Prostate gland (tissue), 2 donors: ENCODE results near the gene FUZ. TPM values are rescaled to one million over a fixed set of nuclear protein-coding genes. Genes with fewer than 3 reads are reported as not detected.

Source experiments
- DNase-seq: peaks from one replicate; pipeline ENCODE4 v3.0.0-alpha.2; 2019; ENCODE audit warnings: low spot score
- H3K27ac ChIP-seq, 2 donors: fragments of 200-600 bp; sonication (generic); 2 replicates each; pipeline ENCODE4 v1.5.1; 2017 to 2019
- H3K27me3 ChIP-seq: fragments of 200-600 bp; sonication (generic); replicated peaks from 2 replicates; pipeline ENCODE4 v1.5.1; 2019; ENCODE audit not compliant: insufficient read depth
- H3K36me3 ChIP-seq, 2 donors: fragments of 200-600 bp; sonication (generic); 1 replicate in 1 of 2; 2 replicates in 1 of 2; pipeline versions ENCODE4 v1.5.1 to v1.8.1; 2017 to 2019
- H3K4me1 ChIP-seq: fragments of 200-600 bp; sonication (generic); replicated peaks from 2 replicates; pipeline ENCODE4 v1.5.1; 2019
- H3K4me3 ChIP-seq, 2 donors: fragments of 200-600 bp; sonication (generic); 2 replicates each; pipeline ENCODE4 v1.5.1; 2017 to 2019
- H3K9me3 ChIP-seq: fragments of 200-600 bp; sonication (generic); 2 replicates; pipeline ENCODE4 v1.5.1; 2017
- CTCF ChIP-seq, 4 experiments: fragments of 200-600 bp in 2 of 4; fragments of 450-650 bp in 2 of 4; sonication (generic) in 2 of 4; IDR thresholded peaks; 1 replicate in 3 of 4; 2 replicates in 1 of 4; pipeline ENCODE4 v1.5.1; 2016 to 2019; ENCODE audit warnings: antibody characterized with exemption in 4 of 4, mild to moderate bottlenecking in 2 of 4, moderate library complexity in 2 of 4
- POLR2A ChIP-seq: fragments of 450-650 bp; IDR thresholded peaks from one replicate; pipeline ENCODE4 v1.6.1; 2016; ENCODE audit warnings: antibody characterized with exemption, mild to moderate bottlenecking
- POLR2AphosphoS5 ChIP-seq: sonication (generic); formaldehyde crosslinking; IDR thresholded peaks from one replicate; pipeline ENCODE4 v1.6.1; 2017; ENCODE audit warnings: antibody characterized with exemption
- WGBS: methylation state at CpG from one replicate; pipeline ENCODE4 v1.1.5; 2018; 5-methylcytosine and 5-hydroxymethylcytosine counted together
- intact Hi-C: fragments of 100-400 bp; cut with DNase I; formaldehyde crosslinking; loops from one replicate; pipeline ENCODE4 v1.14.2; 2022
- total RNA-seq, 2 donors: library from RNA; depleted of rRNA; stranded (reverse); fragments of >200 nt; gene quantifications; one replicate each; pipeline ENCODE4 v1.1.0, GENCODE V29; 2016

FUZ gene, protein sequence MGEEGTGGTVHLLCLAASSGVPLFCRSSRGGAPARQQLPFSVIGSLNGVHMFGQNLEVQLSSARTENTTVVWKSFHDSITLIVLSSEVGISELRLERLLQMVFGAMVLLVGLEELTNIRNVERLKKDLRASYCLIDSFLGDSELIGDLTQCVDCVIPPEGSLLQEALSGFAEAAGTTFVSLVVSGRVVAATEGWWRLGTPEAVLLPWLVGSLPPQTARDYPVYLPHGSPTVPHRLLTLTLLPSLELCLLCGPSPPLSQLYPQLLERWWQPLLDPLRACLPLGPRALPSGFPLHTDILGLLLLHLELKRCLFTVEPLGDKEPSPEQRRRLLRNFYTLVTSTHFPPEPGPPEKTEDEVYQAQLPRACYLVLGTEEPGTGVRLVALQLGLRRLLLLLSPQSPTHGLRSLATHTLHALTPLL
- total RNA-seq: 10 to 100 TPM; 39.2 to 45.4 TPM

- Histone ChIP-seq H3K27ac (peak within 1 kb of the TSS; percentile 82 to 87), H3K36me3 (no peaks in the 10 kb centered on the region), H3K9me3 (no peaks in the 10 kb centered on the region), H3K27me3 (no peaks in the 10 kb centered on the region), H3K4me1 (peaks cover 6% of the 10 kb centered on the region), H3K4me3 (peak within 1 kb of the TSS; percentile 48 to 56)
- intact Hi-C loops: no loop called here
- TF ChIP-seq POLR2A (no peak), POLR2AphosphoS5 (peak; percentile 95), CTCF (IDR thresholded peaks at IDR 0.05) (peak in 1 of 4 experiments; percentile 32)
- under 1% methylated on average over 45 of the region's 45 CpGs for WGBS
- DNase-seq: peak; percentile 96
These were observed at the start of gene FUZ for GRCh38 chr19:49812997-49813861. Gene FUZ (minus strand): TSS chr19:49813292. CDS start chr19:49813106, 186 bp downstream.

- intact Hi-C loops: no loop called here
- TF ChIP-seq POLR2A: no peak
- TF ChIP-seq POLR2AphosphoS5: no peak
- TF ChIP-seq CTCF (IDR thresholded peaks at IDR 0.05): no peak
- Histone ChIP-seq H3K36me3 (peaks cover 0 to 17% of the 10 kb centered on the region in 2 donors), H3K27ac (peak overlapping the region; percentile 81 to 93), H3K4me1 (peaks cover 13% of the 10 kb centered on the region), H3K9me3 (no peaks in the 10 kb centered on the region), H3K27me3 (no peaks in the 10 kb centered on the region), H3K4me3 (no peak overlapping the region)
- 76% methylated on average over 49 of the region's 49 CpGs for WGBS
- no peak for DNase-seq
These were observed 49.5 kb upstream of the FUZ start for GRCh38 chr19:49862391-49863253.

DNA sequence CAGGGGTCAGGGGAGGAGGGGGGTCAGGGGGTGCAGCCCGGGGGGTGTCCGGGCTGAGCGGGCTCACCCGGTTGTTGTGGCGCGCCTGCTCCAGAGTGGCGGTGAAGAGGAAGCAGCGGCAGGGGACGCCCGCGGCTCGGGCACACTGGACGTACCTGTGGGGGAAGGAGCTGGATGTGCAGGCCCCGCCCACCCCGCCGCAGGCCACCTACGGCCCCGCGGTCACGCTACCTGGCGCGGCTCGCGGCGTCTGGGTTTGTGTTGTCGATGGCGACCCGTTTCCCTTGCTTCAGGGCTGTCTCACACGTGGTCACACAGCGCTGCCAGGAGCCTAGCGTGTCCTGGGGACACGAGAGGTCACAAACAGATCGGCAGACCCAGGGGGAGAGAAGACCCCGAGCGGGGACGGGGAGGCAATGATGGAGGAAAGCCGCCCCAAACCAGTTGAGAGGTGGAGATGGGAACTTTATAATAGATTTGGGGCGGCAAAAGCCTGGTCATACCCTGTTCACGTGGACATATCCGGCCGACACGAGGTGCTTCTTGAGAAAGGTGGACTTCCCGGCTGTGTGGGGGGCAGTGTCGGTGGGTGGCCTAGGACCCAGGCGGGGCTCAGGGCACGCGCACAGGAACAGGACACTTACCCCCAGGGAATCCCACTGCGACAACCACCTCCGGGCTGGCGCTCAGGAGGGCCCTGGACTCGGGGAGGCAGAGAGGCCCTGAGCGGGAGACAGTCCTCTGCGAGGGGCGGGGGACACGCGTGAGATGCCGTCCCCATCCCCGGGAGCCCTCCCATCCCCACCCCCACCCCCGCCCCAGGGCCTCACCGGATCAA lies 48.7 kb upstream of the FUZ start:
- Histone ChIP-seq H3K4me3 (peak overlapping the region; percentile 8 to 16), H3K9me3 (no peaks in the 10 kb centered on the region), H3K27ac (peak overlapping the region; percentile 81 to 93), H3K36me3 (peaks cover 2 to 26% of the 10 kb centered on the region in 2 donors), H3K4me1 (peaks cover 13% of the 10 kb centered on the region), H3K27me3 (no peaks in the 10 kb centered on the region)
- 78% methylated on average over 44 of the region's 60 CpGs for WGBS
- intact Hi-C loops: no loop called here
- TF ChIP-seq POLR2AphosphoS5 (no peak), CTCF (IDR thresholded peaks at IDR 0.05) (no peak), POLR2A (no peak)
- DNase-seq: peak; percentile 45

GRCh38 chr19:49861107-49861506 lies 48.0 kb upstream of the FUZ start:
- Histone ChIP-seq H3K36me3 (peaks cover 2 to 32% of the 10 kb centered on the region in 2 donors), H3K27ac (peak overlapping the region; percentile 81 to 93), H3K4me1 (peaks cover 7% of the 10 kb centered on the region), H3K27me3 (no peaks in the 10 kb centered on the region), H3K4me3 (peak overlapping the region; percentile 8 to 16), H3K9me3 (no peaks in the 10 kb centered on the region)
- intact Hi-C loops: no loop called here
- no peak for TF ChIP-seq POLR2A
- no peak for TF ChIP-seq CTCF (IDR thresholded peaks at IDR 0.05)
- TF ChIP-seq POLR2AphosphoS5: peak; percentile 51
- 17% methylated on average over 13 of the region's 13 CpGs for WGBS
- peak; percentile 81 for DNase-seq
